Hepatocyte (in vitro differentiated cells): Measurements from ENCODE around the gene RPS26. TPM values are rescaled to one million over a fixed set of nuclear protein-coding genes. Genes with fewer than 3 reads are reported as not detected.
A peak's percentile ranks its signal among the peaks of the same experiment; 100 is the strongest.

Experiments
- DNase-seq: peaks from one replicate; pipeline ENCODE4 v3.0.0-alpha.2; 2016; ENCODE audit warnings: low spot score
- H2AFZ ChIP-seq: fragments of 200-600 bp; sonication (generic); 2 replicates; pipeline ENCODE4 v1.6.0; 2016; ENCODE audit warnings: antibody characterized with exemption, mild to moderate bottlenecking
- H3K27ac ChIP-seq: fragments of 200-600 bp; sonication (generic); 2 replicates; pipeline ENCODE4 v1.5.1; 2016; ENCODE audit warnings: mild to moderate bottlenecking
- H3K27me3 ChIP-seq: fragments of 200-600 bp; sonication (generic); 2 replicates; pipeline ENCODE4 v1.6.1; 2016
- H3K36me3 ChIP-seq: fragments of 200-600 bp; sonication (generic); replicated peaks from 2 replicates; pipeline ENCODE4 v1.5.1; 2016; ENCODE audit warnings: low read depth; ENCODE audit not compliant: insufficient read depth
- H3K4me1 ChIP-seq: fragments of 200-600 bp; sonication (generic); 2 replicates; pipeline ENCODE4 v1.5.1; 2016; ENCODE audit warnings: mild to moderate bottlenecking, moderate library complexity; ENCODE audit not compliant: insufficient read depth
- H3K4me2 ChIP-seq: fragments of 200-600 bp; sonication (generic); 2 replicates; pipeline ENCODE4 v1.6.0; 2016
- H3K4me3 ChIP-seq: fragments of 200-600 bp; sonication (generic); 2 replicates; pipeline ENCODE4 v1.5.1; 2016; ENCODE audit warnings: mild to moderate bottlenecking
- H3K79me2 ChIP-seq: fragments of 200-600 bp; sonication (generic); 2 replicates; pipeline ENCODE4 v1.6.0; 2017; ENCODE audit warnings: mild to moderate bottlenecking
- H3K9me2 ChIP-seq: fragments of 200-600 bp; sonication (generic); replicated peaks from 2 replicates; pipeline ENCODE4 v1.6.0; 2017; ENCODE audit warnings: mild to moderate bottlenecking; ENCODE audit not compliant: insufficient read depth
- H3K9me3 ChIP-seq: fragments of 200-600 bp; sonication (generic); 2 replicates; pipeline ENCODE4 v1.5.1; 2016; ENCODE audit warnings: low read depth, mild to moderate bottlenecking
- H4K20me1 ChIP-seq: fragments of 200-600 bp; sonication (generic); 2 replicates; pipeline ENCODE4 v1.6.0; 2016; ENCODE audit warnings: mild to moderate bottlenecking; ENCODE audit not compliant: insufficient read depth, poor library complexity, severe bottlenecking
- EZH2 ChIP-seq: fragments of 200-600 bp; sonication (generic); IDR thresholded peaks from 2 replicates; pipeline ENCODE4 v1.6.1; 2016; ENCODE audit warnings: antibody characterized with exemption, mild to moderate bottlenecking, borderline replicate concordance
- EZH2phosphoT487 ChIP-seq: fragments of 200-600 bp; sonication (generic); IDR thresholded peaks from one replicate; pipeline ENCODE4 v1.6.1; 2018; ENCODE audit warnings: antibody characterized with exemption, mild to moderate bottlenecking, low read depth, moderate library complexity; ENCODE audit not compliant: unreplicated experiment, severe bottlenecking
- WGBS: methylation state at CpG from one replicate; pipeline ENCODE4 v1.1.6; 2016; ENCODE audit warnings: low lambda C conversion rate; ENCODE audit errors: missing lambda C conversion rate; 5-methylcytosine and 5-hydroxymethylcytosine counted together
- polyA plus RNA-seq: library from polyadenylated mRNA; unstranded; fragments of >200 nt; fragmentation: Nextera tagmentation; extraction: Ambion mirVana; gene quantifications from 2 replicates; pipeline ENCODE4 v1.2.1, GENCODE V29; 2016
- total RNA-seq: library from RNA; depleted of rRNA; stranded (reverse); fragments of >200 nt; gene quantifications from 2 replicates; pipeline ENCODE4 v1.2.3, GENCODE V29; 2014
- TF ChIP-seq, protein P1 (sequence below): fragments of 200-600 bp; sonication (generic); IDR thresholded peaks from 2 replicates; pipeline ENCODE4 v1.5.1; 2016; ENCODE audit warnings: antibody characterized with exemption, mild to moderate bottlenecking; ENCODE audit not compliant: poor library complexity

The RPS26 gene
- total and polyA plus RNA-seq, 2 experiments from 2014 or later, result 252 to 673 TPM

DNA sequence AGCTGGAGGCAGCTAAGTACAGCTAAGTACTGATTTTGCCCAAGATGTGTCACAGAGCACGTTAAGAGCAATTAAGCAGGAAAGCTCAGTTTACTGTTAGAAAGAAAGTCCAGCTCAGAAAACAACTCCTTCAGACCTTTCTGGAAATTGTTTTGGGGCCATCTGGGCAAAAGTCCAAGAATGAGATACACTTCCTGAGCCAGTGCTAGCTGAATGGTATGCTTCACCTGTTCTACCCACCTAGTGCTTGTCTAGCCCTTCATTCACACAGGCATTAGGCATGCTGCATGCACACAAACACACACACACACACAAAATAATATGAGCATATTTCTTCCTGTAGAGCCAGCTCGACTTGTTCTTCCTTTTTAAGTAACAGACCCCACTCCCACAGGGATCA is 27.5 kb upstream of the RPS26 start:
- Histone ChIP-seq H4K20me1 (no peaks in the 10 kb centered on the region), H3K4me1 (peaks cover 38% of the 10 kb centered on the region), H2AFZ (no peak overlapping the region), H3K9me2 (no peaks in the 10 kb centered on the region), H3K9me3 (no peaks in the 10 kb centered on the region), H3K27me3 (no peaks in the 10 kb centered on the region), H3K4me3 (no peak overlapping the region), H3K27ac (peak overlapping the region; percentile 84), H3K4me2 (peak overlapping the region; percentile 57), H3K36me3 (no peaks in the 10 kb centered on the region), H3K79me2 (no peaks in the 10 kb centered on the region)
- peak; percentile 66 for DNase-seq
- 63% methylated on average over 2 of the region's 2 CpGs for WGBS
- no peak for TF ChIP-seq EZH2
- TF ChIP-seq, protein P1, sequence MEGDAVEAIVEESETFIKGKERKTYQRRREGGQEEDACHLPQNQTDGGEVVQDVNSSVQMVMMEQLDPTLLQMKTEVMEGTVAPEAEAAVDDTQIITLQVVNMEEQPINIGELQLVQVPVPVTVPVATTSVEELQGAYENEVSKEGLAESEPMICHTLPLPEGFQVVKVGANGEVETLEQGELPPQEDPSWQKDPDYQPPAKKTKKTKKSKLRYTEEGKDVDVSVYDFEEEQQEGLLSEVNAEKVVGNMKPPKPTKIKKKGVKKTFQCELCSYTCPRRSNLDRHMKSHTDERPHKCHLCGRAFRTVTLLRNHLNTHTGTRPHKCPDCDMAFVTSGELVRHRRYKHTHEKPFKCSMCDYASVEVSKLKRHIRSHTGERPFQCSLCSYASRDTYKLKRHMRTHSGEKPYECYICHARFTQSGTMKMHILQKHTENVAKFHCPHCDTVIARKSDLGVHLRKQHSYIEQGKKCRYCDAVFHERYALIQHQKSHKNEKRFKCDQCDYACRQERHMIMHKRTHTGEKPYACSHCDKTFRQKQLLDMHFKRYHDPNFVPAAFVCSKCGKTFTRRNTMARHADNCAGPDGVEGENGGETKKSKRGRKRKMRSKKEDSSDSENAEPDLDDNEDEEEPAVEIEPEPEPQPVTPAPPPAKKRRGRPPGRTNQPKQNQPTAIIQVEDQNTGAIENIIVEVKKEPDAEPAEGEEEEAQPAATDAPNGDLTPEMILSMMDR, result no peak
- no peak for TF ChIP-seq EZH2phosphoT487

DNA sequence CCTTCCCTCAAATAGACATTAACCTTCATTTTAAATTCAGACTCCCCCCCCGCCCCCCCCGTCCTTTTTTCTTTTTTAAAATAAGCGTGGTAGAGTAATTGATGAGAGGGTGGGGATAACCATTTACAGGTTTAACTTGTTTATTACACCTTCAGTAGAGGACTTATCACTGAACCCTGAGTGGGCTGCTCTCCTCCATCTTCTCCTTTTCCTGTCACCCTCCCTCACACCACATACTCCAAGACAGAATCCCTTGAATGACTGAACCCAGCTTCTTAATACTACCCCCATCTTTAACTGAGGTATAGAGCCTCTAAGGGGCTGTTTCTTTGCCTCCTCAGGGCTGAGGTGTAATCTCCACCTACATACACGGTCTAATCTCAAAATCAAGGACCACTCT is 24.5 kb upstream of the RPS26 start:
- Histone ChIP-seq H3K4me3 (no peak overlapping the region), H3K27me3 (no peaks in the 10 kb centered on the region), H3K79me2 (no peaks in the 10 kb centered on the region), H4K20me1 (no peaks in the 10 kb centered on the region), H3K9me2 (no peaks in the 10 kb centered on the region), H3K27ac (no peak overlapping the region), H3K36me3 (no peaks in the 10 kb centered on the region), H3K4me1 (peaks cover 37% of the 10 kb centered on the region), H3K4me2 (no peak overlapping the region), H3K9me3 (no peaks in the 10 kb centered on the region), H2AFZ (no peak overlapping the region)
- no peak for DNase-seq
- 79% methylated on average over 4 of the region's 4 CpGs for WGBS
- no peak for TF ChIP-seq EZH2phosphoT487
- no peak for TF ChIP-seq EZH2

DNA sequence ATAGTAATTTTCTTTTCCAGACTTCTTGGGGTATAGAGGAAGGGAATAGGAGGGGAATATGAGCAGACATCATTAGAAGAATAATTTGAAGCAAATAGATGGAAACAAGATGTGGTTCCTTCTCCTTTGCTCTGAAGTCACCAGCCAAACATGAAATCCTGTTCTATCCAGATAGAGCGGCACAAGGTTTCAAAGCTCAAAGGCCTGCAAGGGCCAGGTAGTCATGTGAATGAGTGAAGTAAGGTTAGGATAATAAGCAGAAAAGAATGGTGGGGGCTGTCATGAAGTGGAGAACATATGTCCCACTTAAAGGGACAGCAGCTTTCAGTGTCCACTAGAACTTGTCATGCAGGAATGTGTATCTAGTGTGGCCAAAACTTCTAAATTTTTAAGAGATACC is 23.4 kb upstream of the RPS26 start:
- peaks cover 35% of the 10 kb centered on the region for H3K4me1 ChIP-seq
- no peaks in the 10 kb centered on the region for H3K36me3 ChIP-seq
- H3K9me3 ChIP-seq, result no peaks in the 10 kb centered on the region
- no peak for DNase-seq
- H3K4me2 ChIP-seq, result no peak overlapping the region
- H3K4me3 ChIP-seq, result no peak overlapping the region
- no peaks in the 10 kb centered on the region for H3K9me2 ChIP-seq
- TF ChIP-seq EZH2phosphoT487 (no peak), EZH2 (no peak)
- TF ChIP-seq, protein P1, result no peak
- H3K27me3 ChIP-seq, result no peaks in the 10 kb centered on the region
- H3K27ac ChIP-seq, result peak overlapping the region; percentile 31
- peaks cover 7% of the 10 kb centered on the region for H3K79me2 ChIP-seq
- no peak overlapping the region for H2AFZ ChIP-seq
- 97% methylated on average over 1 of the region's 1 CpG for WGBS
- no peaks in the 10 kb centered on the region for H4K20me1 ChIP-seq

GRCh38 chr12:56020423-56021184 is 21.1 kb upstream of the RPS26 start, which contains the start of gene IKZF4:
Gene IKZF4 (plus strand): TSS chr12:56021043. CDS start chr12:56021494, 451 bp downstream.
- Histone ChIP-seq H3K36me3 (no peaks in the 10 kb centered on the region), H3K4me1 (peaks cover 20% of the 10 kb centered on the region), H3K4me3 (peak within 1 kb of the TSS; percentile 21), H3K9me2 (no peaks in the 10 kb centered on the region), H3K27ac (peak within 1 kb of the TSS; percentile 95), H3K9me3 (no peaks in the 10 kb centered on the region), H3K27me3 (no peaks in the 10 kb centered on the region), H3K79me2 (peaks cover 24% of the 10 kb centered on the region), H2AFZ (peak within 1 kb of the TSS; percentile 63), H4K20me1 (no peaks in the 10 kb centered on the region), H3K4me2 (peak within 1 kb of the TSS; percentile 88)
- WGBS, result 9% methylated on average over 8 of the region's 10 CpGs
- peak; percentile 79 for DNase-seq
- TF ChIP-seq, protein P1, result no peak
- TF ChIP-seq EZH2phosphoT487 (no peak), EZH2 (no peak)
